GM21529 (cell line): ENCODE data around the gene ATL2.
"Not testable (repeated sequence)": the region's sequence is repeated elsewhere in the genome, so short reads cannot be mapped to it uniquely, and the experiment has no call there.

Experiments
- ATAC-seq: cut with Tn5 transposase; IDR thresholded peaks from one replicate; pipeline ENCODE4 v1.9.1; 2021; ENCODE audit not compliant: unreplicated experiment

Gene ATL2

DNA sequence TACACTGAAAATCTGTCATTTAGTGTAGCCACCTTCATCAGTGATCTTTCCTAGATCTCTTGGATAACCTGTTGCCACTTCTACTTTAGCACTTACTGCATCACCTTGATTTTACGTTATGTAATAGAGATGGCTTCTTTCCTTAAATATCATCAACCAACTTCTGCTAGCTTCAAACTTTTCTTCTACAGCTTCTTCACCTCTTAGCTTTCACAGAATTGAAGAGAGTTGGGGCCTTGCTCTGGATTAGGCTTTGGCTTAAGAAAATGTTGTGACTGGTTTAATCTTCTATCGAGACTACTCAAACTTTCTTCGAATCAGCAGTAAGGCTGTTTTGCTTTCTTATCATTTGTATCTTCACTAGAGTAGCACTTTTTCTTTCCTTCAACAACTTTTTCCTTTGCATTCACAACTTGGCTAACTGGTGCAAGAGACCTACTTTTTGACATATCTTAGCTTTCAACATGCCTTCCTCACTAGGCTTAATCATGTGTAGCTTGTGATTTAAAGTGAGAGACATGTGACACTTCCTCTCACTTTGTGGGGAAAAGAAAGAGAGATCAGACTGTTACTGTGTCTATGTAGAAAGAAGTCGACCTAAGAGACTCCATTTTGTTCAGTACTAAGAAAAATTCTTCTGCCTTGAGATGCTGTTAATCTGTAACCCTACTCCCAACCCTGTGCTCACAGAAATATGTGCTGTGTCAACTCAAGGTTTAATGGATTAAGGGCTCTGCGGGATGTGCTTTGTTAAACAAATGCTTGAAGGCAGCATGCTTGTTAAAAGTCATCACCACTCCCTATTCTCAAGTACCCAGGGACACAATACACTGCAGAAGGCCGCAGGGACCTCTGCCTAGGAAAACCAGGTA, 99.6 kb downstream of the ATL2 start:
- ATAC-seq = no peak

DNA sequence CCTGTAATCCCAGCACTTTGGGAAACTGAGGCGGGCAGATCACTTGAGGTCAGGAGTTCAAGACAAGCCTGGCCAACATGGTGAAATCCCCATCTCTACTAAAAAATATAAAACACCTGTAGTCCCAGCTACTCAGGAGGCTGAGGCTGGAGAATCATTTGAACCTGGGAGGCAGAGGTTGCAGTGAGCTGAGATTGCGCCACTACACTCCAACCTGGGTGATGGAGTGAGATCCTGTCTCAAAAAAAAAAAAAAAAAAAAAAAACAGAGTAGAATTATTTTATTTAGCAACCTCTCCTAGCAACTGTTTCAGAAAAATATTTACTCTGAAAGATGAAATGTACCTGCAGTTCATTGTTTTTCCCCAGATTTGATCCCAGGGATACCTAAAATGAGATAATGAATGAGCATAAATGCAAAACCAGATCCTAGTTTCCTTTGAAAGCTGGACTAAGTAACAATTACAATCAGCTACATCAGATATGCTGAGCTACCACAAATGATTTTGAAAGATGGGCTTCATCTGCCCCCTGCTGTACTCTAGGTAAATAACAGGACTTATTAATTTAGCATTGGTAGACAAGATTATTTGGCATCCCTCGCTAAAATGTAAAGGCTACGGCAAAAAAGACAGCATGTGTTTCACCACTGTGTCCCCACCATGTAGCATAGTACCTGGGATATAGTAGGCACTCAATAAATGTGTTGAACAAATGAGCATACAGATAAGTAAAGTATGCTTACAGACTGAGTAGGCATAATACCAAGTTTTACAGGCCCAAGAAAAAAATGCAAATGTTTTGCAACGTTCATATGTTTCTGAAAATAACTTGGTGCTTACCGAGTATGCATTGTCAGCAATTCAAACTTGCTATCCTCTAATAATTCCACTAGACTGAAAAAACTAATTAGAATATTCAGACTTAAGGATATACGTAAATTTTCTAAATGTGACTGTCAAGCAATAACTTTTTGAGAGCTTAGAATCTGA, 102.5 kb downstream of the ATL2 start:
- ATAC-seq = no peak

DNA sequence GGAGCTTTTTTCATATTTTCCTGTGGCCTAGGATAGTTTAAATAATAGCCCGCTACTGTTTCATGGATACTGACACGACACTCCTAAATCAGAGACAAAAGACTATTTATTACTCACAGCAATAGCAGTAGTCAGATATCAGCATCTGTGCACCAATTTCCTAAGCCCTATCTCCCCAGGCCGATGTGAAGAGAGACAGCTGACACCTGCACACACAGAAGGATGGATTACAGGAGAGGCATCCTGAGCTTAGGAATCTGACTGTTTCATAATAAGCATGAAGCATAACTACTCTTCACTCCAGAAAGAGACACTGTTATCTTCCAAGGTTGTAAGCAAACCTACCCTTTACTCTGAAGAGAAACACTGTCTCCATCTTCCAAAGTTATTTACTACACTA, 105.4 kb downstream of the ATL2 start:
- ATAC-seq = no peak

DNA sequence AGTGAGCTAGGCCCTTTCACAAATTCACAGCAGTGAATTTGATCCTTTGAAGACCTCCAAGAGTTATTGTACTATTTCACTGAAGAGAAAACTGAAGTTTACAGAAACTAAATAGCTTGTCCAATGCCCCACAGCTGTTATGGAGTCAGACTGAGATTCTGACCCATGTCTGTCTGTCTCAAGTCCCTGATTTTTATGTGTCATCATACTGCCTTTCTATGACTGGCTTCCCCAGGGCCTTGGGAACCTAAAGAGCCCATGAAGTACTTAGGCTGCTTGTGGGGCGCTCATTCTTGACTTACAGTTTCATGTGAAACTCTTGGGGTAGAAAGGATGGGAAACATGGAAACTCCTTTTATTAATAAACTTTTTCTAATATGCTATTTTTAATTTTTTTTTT, 107.7 kb downstream of the ATL2 start:
- ATAC-seq = no peak

DNA sequence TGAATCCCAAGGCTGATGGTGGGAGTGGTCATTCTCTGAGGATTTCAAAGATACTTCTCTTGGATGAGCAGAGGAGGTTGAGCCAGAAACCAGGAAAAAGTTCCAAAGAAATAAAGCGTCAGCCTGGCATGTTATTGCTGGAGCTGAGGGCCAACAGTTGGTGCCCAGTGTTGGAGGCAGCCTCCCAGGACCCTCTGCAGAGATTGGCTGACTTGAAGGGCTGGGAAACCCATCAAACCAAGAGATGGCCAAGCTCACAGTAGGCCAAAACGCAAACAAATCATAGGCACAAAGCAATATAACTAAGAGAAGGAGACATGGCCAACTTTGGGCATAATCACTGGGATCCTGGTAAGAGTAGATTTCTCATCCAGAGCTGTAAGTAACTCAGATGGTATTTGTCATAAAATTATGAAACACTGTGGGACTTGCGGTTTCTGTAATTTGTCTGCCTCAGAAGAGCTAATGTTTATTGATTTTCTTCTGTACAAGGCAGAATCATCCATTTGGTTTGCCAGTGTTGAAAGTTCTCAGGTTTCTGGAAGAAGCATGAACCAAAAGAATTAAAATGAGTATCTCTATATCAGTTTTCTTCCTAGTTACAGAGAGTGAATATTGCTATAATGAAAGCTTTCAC, 108.3 kb downstream of the ATL2 start:
- ATAC-seq = no peak

DNA sequence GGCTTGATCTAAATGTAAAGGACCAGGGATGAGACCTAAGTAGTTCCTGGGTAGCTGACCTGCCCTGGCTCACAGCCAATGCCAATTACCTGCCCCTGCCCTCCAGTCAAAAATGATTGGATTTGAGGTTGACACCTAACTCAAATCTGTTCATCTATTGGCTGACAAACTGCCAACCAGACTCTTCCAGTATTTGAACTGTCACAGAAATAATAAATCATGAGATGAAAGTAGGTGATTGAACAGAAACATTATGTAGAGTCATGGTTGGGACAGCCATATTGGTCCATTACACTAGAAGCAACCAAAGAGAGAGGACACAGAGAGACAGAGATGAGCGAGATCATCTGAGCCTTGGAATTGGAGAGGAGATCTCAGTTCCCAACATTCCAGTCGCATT, 109.1 kb downstream of the ATL2 start:
- no peak for ATAC-seq

DNA sequence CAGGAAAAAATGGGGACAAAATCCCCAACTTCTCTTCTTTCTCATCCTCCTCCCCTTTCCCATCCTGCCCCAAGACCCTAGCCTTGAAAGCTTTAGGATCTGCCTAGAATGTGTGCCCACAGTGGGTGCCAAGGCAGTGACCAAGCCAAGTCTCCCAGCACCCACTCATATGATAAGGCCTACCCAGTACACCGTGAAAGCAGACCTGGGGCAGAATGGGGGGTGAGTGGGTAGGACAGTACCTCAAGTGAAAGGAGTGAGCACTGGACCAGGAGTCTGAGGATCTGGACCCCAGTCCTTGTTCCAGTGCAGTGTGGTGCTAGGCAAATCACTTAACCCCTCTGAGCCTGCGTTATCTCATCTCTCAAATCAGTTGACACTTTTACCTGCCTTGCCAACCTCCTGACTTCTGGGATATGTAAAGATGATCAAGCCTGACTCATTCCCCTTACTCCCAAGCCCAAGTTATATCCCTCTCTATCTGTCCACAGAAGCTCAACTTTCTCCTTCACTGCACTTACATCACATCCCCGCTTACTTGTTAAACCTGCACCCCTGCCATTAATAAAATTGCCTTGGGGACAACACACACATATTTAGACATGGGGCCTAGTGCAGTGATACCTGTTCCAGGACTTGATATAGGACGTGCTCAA, 109.7 kb downstream of the ATL2 start:
- no peak for ATAC-seq

DNA sequence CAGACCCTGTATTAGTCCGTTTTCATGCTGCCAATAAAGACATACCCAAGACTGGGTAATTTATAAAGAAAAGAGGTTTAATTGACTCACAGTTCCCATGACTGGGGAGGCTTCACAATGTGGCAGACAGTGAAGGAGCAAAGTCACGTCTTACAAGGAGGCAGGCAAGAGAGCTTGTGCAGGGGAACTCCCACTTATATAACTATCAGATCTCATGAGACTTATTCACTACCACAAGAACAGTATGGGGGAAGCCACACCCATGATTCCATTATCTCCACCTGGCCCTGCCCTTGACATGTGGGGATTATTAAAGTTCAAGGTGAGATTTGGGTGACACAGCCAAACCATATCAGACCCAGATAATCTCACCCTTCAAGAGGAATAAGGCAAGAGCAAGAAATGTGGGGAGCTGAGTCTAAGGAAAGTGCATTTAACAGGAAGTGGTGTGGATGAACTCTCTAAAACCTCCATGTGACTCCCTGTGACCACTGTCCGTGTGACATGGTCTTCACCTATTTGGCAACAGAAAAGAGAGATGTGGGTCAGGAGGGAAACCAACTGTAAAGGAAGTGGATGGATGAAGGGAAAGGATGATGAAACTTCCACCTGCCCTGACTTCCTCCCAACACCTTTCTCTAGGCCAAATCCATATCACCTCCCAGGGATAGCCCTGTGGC, 110.6 kb downstream of the ATL2 start:
- ATAC-seq = no peak

DNA sequence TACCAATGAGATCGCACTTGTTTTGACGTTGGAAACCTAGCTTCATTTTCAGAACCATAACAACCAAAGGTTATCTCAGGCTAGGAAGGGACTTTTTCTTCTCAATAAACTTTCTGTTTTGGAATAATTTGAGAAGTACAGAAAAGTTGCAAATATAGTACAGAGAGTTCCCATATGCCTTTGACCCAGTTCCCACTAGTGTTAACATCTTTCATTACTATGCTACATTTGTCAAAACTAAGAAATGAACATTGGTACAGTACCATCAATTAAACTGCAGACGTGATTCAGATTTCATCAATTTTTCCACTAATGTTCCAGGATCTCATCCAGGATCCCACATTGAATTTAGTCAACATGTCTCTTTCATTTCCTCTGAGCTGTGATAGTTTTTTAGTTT, 111.6 kb downstream of the ATL2 start:
- no peak for ATAC-seq

DNA sequence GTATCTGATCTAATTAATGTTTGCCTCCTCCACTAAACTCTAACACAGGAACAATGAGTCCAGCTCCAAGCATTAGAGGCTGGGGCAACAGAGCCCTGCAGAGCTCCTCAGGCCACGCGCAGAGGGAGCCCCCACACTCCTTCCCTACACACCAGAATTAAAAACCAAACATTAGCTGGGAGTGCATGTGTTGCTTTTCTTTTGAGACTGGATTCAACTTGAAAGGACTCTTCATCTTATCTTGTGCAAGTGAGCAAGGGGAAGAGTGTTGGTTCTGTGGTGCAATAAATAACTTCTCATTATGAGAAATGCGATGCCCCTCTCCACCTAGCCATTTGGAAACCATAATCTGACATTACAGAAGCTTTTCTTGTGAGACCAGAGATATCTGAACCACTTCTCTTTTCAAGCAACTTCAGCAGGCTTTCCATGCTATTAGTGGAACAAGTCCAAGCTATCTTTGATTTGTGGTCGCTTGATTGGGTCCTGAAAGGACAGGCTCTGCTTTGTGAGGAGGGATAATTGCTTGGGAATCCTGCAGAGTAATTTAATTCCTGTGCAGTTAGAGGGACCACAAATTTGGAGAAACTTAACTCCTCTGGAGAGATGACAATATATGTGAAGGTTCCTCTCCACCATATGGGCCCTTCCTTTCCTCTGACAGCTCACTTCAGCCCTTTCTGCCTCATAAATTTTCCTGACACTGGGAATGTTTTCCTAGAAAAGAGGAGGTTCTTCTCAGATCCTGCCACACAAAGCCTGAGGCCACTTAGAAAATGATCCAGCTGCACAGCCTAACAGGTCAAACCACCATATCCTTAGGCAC, 112.5 kb downstream of the ATL2 start:
- no peak for ATAC-seq

DNA sequence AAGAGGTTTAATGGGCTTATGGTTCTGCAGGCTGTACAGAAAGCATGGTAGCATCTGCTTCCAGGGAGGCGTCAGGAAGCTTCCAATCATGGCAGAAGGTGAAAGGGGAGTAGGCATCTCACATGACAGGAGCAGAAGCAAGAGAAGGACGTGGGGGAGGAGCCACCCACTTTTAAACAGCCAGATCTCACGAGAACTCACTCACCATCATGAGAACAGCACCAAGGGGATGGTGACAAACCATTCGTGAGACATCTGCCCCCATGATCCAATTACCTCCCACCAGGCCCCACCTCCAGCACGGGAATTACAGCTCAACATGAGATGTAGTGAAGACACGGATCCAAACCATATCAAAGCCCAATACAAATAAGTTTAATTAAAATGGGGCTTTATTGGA, 113.8 kb downstream of the ATL2 start:
- no peak for ATAC-seq

DNA sequence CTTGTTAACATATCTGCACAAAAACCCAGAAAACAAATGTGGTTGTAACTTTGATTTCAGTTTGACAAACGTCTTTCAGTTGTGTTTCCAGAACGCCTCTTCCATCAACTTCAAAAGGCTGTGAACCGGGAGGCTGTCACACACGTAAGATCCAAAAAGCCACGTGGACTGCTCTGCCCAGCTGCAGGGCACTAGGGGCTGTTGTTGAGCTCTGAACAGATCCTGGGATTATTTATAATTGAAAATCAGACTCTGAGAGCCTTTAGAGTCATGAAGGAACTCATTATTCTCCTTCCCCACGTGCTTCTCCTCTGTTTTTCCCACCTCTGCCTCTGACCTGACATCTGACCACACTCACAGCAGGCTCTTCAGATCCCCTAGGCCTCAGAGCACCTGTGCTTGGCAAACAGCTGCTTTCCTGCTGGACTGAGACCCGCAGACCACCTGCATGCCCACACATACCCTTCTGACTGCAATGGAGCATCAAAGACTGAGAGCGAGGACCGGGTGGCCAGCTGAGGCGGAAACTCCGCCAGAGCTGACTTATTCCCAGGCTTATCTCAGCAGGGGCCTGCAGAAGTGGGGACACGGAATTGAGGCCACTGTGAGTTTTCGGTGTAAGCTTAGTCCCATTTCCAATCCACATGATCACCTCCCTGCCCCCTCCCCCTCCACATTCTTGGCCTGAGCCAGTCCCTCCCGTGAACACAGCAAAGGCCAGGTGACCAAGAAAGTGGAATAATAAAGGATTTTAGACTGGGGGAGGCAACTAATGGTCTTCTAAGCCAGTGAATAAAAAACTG, 114.8 kb downstream of the ATL2 start:
- ATAC-seq = peak; percentile 62

DNA sequence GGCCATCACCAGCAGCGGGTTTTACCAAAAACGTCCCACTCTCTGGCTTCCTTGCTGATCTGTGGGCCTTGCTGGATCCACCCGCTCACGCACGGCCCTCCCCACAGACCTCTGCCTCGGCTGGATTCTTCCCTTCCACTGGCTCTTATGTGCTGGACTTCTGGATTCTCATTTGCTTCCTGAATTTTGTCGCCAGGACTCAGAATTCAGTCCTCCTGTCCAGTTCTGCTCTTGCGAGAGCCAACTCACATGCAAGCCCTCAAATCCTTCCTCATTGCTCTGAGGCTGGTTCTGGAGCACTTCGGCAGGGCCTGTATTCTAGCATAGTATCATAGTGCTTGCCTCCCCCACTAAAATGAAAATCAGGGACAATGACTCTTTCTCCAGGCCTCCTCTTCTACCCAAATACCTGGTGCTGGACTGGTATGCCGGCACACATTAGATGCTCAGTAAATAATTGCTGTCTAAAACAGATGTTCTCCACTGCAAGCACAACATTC, 115.5 kb downstream of the ATL2 start:
- ATAC-seq = no peak

DNA sequence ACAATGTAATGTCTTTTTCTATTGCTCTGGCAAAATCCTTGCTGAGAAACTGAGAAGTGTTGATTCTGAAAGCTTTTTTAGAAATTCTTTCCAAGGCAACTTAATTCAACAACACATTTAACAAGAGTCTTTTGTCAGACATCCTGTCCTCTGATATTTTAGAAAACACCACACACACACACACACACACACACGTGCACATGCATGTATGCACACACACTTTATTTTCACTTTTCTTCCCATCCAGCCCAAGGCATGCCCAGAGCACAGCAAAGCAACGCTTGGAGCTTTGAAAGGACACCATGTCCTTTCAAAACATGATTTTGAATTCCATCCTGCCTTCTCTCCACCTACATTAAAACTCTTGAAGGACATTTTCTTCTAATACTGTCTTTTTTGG, 116.1 kb downstream of the ATL2 start:
- ATAC-seq = no peak

DNA sequence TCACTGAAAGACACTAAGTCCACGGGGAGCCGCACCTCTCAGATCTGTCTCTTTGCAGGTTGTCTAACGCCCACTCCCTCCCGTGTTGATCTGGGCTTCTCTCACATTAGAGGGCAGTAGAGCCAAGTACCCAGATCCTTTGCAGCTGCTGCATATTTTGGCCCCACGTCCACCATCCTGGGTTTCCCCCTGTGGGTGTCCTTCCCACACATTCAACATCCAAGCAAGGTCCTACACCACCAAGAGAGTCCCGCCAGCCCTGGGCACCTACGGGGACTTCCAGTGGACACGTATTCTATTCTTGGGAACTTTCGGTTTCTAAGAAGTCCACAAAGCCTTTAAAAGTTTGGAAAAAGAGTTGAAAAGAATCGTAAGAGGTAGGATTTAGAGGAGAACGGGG, 116.6 kb downstream of the ATL2 start:
- no peak for ATAC-seq

DNA sequence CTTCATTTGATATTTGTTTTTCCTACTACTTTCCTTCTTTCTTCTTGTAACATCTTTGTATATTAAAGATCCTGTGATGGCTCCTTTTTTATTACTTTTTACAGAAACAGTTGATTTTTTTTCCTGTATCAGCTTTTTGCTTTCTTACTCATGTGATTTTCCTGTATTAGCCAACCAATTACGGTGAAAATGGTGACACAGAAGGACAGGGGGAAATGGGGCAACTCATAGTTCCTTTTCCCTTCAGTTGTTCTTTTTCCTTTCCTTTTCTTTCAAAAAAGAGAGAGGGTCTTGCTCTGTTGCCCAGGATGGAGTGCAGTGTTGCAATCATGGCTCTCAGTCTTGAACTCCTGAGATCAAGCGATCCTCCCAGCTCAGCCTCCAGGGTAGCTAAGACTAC, 117.8 kb downstream of the ATL2 start:
- no peak for ATAC-seq

DNA sequence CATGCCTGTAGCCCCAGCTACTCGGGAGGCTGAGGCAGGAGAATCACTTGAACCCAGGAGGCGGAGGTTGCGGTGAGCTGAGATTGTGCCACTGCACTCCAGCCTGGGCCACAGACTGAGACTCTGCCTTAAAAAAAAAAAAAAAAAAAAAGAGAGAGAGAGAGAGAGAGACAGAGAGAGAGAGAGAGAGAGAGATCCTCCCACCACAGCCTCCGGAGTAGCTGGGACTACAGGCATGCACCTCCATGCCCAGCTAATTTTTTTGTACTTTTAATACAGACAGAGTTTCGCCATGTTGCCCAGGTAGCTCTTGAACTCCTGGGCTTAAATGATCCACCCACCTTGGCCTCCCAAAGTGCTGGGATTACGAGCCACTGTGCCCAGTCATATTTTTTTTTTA, 119.4 kb downstream of the ATL2 start:
- not testable (repeated sequence) for ATAC-seq

DNA sequence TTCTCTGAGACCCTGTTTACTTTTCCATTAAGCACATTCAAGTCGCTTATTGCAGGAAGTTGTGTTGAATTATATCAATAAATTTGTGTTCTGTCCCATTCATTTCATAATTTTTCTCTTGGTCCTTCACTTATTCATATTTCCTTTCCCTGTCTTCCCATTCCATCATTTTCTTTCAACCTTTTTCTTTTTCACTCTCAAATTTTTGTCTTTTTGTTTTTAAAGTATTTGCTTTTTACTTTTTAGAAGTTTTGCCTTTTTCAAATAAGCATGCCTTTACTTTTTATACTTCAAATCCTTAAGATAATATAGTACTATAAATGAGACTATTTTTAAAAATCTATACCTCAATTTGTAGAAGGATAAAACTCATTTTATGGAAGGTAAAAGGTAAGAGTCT, 120.5 kb downstream of the ATL2 start:
- ATAC-seq = no peak

DNA sequence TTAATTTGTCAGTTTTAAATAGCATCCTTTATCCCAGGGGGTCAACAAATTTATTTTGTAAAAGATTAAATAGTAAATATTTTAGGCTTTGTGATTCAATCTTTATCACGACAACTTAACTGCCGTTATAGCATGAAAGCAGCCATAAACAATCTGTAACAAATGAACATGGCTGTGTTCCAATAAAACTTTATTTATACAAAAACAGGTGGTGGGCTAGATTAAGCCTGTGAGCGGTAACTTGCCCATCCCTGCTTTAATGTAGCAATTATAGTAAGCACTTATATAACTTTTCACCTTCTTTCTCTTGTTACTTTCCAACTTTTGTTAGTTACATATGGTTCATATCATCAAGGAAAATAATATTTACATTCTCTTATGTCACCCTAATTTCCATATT, 121.9 kb downstream of the ATL2 start:
- ATAC-seq = no peak
